Pancreas (tissue), 10 donors: ENCODE data around the gene PLCG2. TPM values are rescaled to one million over a fixed set of nuclear protein-coding genes. Genes with fewer than 3 reads are reported as not detected.
"Not testable (repeated sequence)": the region's sequence is repeated elsewhere in the genome, so short reads cannot be mapped to it uniquely, and the experiment has no call there.

Experiments used
- ATAC-seq, 4 donors: fragments of 200-7000 bp; cut with Tn5 transposase; one replicate each; pipeline versions ENCODE4 v1.8.0 to v1.9.1; 2020; ENCODE audit warnings: mild to moderate bottlenecking in 4 of 4, moderate library complexity in 4 of 4
- DNase-seq, 6 donors: peaks; one replicate each; pipeline ENCODE4 v3.0.0-alpha.2; 2020
- FAIRE-seq: peaks from 2 replicates; lab custom pipeline; 2012; peaks lifted over from hg19 to GRCh38; lab: Jason Lieb, UNC
- H3K27ac ChIP-seq, 4 donors: fragments of 200-600 bp; sonication (generic); 1 replicate in 3 of 4; 2 replicates in 1 of 4; pipeline versions ENCODE4 v1.5.0 to v1.8.0; 2020
- H3K27me3 ChIP-seq, 4 donors: fragments of 200-600 bp; one replicate each; pipeline ENCODE4 v1.8.0; 2021
- H3K36me3 ChIP-seq, 3 donors: fragments of 200-600 bp; sonication (generic) in 1 of 3; one replicate each; pipeline versions ENCODE4 v1.5.0 to v1.8.0; 2020 to 2021
- H3K4me1 ChIP-seq, 3 donors: fragments of 200-600 bp; one replicate each; pipeline ENCODE4 v1.8.0; 2021
- H3K4me3 ChIP-seq, 4 donors: fragments of 200-600 bp; sonication (generic) in 2 of 4; one replicate each; pipeline versions ENCODE4 v1.5.0 to v1.8.0; 2020 to 2021
- H3K9me3 ChIP-seq, 4 donors: fragments of 200-600 bp; one replicate each; pipeline ENCODE4 v1.8.0; 2021
- CTCF ChIP-seq, 4 donors: fragments of 200-600 bp; sonication (generic) in 3 of 4; IDR thresholded peaks; one replicate each; pipeline versions ENCODE4 v1.5.0 to v1.8.0; 2021; ENCODE audit warnings: antibody characterized with exemption in 4 of 4
- WGBS, 2 donors: extraction: QIAGEN DNeasy Blood & Tissue Kit; methylation state at CpG; one replicate each; pipeline ENCODE4 v1.1.7; 2013; 5-methylcytosine and 5-hydroxymethylcytosine counted together
- intact Hi-C, 3 donors: fragments of 100-400 bp; cut with DNase I; formaldehyde crosslinking; loops; one replicate each; pipeline versions ENCODE4 v1.11.1 to v1.14.2; 2022
- polyA plus RNA-seq, 2 donors: library from polyadenylated mRNA; stranded (reverse); fragments of 200-250 nt; gene quantifications; one replicate each; pipeline ENCODE4 v1.2.3, GENCODE V29; 2013
- total RNA-seq, 6 donors: library from RNA; stranded (reverse); fragmentation: NEBNext Ultra II Directional in 4 of 6; extraction: Animal tissue kit (Norgen Biotek cat#: 25700) in 4 of 6; gene quantifications; one replicate each; pipeline versions ENCODE4 v1.2.1 to v1.2.4, GENCODE V29; 2021 to 2023
- donor health status: healthy with polysubstance abuse.
- donor health status: DM: no; HTN: no; CAD: no; lungs with moderate emphysema.
- donor health status: DM: no; HTN: no; CAD: no.
- donor health status: control.
- donor health status: control.
- donor health status: Bipolar disorder and iron deficiency.
- donor health status: DM: yes; HTN: yes; CAD: no.
- donor health status: DM: no; HTN: no; CAD: no.
- donor health status: DM: no; HTN: no; CAD: no.
- donor health status: DM: yes; HTN: yes; CAD: no.

Gene PLCG2
- total and polyA plus RNA-seq, 8 donors = 3.7 to 23.6 (median 8.0) TPM

- DNase-seq = no peak
- intact Hi-C loops = no loop called here
- Histone ChIP-seq H3K27me3 (no peaks in the 10 kb centered on the region), H3K4me1 (peaks cover 0 to 8% (median 5%) of the 10 kb centered on the region in 3 donors), H3K4me3 (no peak overlapping the region), H3K36me3 (no peaks in the 10 kb centered on the region), H3K9me3 (no peaks in the 10 kb centered on the region), H3K27ac (no peak overlapping the region)
- no peak for ATAC-seq
- TF ChIP-seq CTCF (IDR thresholded peaks at IDR 0.05) = no peak
- no peak for FAIRE-seq
- WGBS, 2 donors = 98% methylated on average over 9 of the region's 9 CpGs
Observed at GRCh38 chr16:82008957-82009592, 230.0 kb downstream of the PLCG2 start.

- H3K27ac ChIP-seq, H3K4me1 ChIP-seq, DNase-seq, H3K4me3 ChIP-seq, H3K27me3 ChIP-seq, intact Hi-C loops, H3K36me3 ChIP-seq, ATAC-seq, H3K9me3 ChIP-seq, FAIRE-seq: not testable (repeated sequence)
- WGBS, 2 donors = 92 to 94% methylated on average over 4 of the region's 4 CpGs
Observed at GRCh38 chr16:82009789-82010188, 230.7 kb downstream of the PLCG2 start.

GRCh38 chr16:82010649-82011048, 231.6 kb downstream of the PLCG2 start:
- H3K27ac ChIP-seq = peak overlapping the region in 2 of 4 donors; percentile 25 to 66
- 67 to 72% methylated on average over 8 of the region's 8 CpGs for WGBS, 2 donors
- no peaks in the 10 kb centered on the region for H3K27me3 ChIP-seq
- no peak for TF ChIP-seq CTCF (IDR thresholded peaks at IDR 0.05)
- peaks cover 0 to 9% (median 5%) of the 10 kb centered on the region in 3 donors for H3K4me1 ChIP-seq
- no peak for DNase-seq
- no peaks in the 10 kb centered on the region for H3K9me3 ChIP-seq
- ATAC-seq = no peak
- intact Hi-C loops = no loop called here
- no peaks in the 10 kb centered on the region for H3K36me3 ChIP-seq
- no peak for FAIRE-seq
- peak overlapping the region; percentile 55 to 73 (median 64) for H3K4me3 ChIP-seq

GRCh38 chr16:82011199-82011641, 232.1 kb downstream of the PLCG2 start, which contains the start of gene SDR42E1:
TSS of gene SDR42E1 (minus strand) at chr16:82011470. CDS start at chr16:82000858, 10,612 bp downstream.
- FAIRE-seq (no peak), ATAC-seq (peak; percentile 98 to 100 (median 98)), DNase-seq (peak; percentile 81 to 94 (median 84))
- H3K4me1 ChIP-seq = peaks cover 0 to 15% (median 11%) of the 10 kb centered on the region in 3 donors
- H3K9me3 ChIP-seq = no peaks in the 10 kb centered on the region
- H3K27ac ChIP-seq = peak within 1 kb of the TSS; percentile 8 to 66 (median 22)
- H3K27me3 ChIP-seq = no peaks in the 10 kb centered on the region
- intact Hi-C loops = no loop called here
- H3K36me3 ChIP-seq = no peaks in the 10 kb centered on the region
- WGBS, 2 donors = 2% methylated on average over 28 to 32 of the region's 32 CpGs
- TF ChIP-seq CTCF (IDR thresholded peaks at IDR 0.05) = no peak
- peak within 1 kb of the TSS; percentile 55 to 73 (median 64) for H3K4me3 ChIP-seq

Other genes starting within 250 kb of the PLCG2 start
- 10 to 100 TPM in 1 of 6 donors, 1 to 10 TPM in 5; 4.4 to 13.3 (median 7.1) TPM for gene SDR42E1, start 232.2 kb downstream of the PLCG2 start, total RNA-seq
- 1 to 10 TPM; 2.5 TPM for gene SDR42E1, start 232.2 kb downstream of the PLCG2 start, polyA plus RNA-seq